NCI-H69 (cell line): ENCODE results near the gene SIM1.
A peak's percentile ranks its signal among the peaks of the same experiment; 100 is the strongest.

Experiments used
- DNase-seq: peaks from one replicate; lab custom pipeline; 2025; lab: John Stamatoyannopoulos, UW

The SIM1 gene

DNA sequence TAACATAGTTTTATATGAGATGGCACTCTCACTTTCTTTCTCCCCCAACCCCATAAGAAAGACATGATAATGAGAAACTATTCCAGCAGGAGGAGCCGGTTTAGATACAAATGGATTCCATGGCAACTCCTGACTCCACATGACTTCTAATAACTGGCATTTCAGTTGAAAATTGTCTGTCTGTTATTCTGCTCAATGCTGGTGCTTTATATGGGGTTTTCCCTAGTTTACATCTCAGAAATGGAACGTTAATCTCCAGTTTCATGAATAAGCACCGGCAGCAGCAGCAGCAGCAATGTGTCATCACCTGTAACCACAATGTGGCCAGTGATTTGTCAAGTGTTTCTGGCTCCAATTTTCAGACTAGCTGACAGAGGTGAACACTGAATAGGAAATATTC is 8.0 kb upstream of the SIM1 start:
- DNase-seq, result peak; percentile 47

DNA sequence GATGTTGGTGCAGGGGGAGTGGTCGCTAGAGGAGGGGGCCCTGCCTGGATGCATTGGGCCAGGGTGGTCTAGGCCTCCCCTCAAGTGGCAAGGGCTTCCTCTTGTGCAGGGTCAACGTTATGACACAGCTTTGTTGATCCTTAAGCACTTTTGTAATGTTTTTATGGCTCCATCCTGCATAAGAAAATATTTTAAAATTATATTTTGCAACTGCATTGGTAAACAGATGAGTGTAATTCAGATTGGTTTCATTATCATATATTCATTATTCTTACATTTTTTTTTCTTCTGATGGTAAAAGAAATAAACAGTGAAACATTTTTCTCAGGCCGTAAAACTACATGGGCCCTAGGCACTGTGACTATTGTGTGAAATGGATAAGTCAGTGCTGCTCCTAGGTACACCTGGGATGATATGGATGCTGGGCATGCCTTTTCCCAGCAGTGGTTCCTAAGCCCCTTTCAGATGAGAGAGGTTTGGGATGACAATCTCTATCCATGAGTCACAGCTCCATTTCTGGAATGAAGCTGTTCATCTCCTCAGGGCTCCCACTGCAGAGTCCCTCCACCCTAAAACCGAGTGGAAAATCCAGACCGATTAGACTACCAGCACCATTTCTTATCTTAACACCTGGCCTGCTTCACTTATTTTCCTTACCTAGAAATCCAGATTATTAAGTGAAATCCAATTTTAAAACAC is 5.8 kb upstream of the SIM1 start:
- DNase-seq, result no peak

DNA sequence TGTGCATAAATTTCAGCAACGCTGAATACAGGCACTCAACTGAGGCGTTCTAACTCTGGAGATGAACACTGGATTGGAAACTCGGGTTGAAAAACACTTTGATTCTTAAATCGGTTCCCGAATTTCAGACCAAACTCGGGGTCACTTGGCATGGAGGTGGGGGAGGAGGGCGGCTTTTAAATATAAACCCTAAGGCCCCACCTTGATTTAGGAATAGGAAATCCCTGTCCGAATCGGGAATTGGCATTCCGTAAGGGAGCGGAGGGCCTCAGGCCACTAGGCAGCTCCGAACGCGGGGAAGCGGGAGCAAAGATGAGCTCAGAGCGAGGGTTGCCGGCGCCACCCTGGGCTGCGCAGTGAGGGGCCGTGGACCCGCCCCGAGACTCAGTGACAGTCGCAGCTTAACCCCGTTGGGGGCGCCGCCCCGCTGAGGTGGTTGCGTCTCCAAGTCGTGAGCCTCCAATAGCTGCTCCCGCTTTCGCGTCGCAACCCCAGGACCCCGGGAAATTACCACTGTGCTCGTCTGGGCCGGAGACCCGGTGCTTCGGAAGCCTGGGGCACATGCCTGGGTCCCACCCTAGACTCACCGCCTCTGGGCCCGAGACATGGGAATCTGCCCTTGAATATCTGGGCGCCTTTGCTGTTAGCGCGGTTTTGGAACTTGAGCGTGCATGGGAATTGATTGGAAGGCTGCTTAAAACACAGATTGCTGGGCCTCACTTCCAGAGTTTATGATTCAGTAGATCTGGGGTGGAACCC is 4.6 kb upstream of the SIM1 start:
- no peak for DNase-seq

GRCh38 chr6:100468016-100468622 is 3.4 kb upstream of the SIM1 start:
- no peak for DNase-seq

DNA sequence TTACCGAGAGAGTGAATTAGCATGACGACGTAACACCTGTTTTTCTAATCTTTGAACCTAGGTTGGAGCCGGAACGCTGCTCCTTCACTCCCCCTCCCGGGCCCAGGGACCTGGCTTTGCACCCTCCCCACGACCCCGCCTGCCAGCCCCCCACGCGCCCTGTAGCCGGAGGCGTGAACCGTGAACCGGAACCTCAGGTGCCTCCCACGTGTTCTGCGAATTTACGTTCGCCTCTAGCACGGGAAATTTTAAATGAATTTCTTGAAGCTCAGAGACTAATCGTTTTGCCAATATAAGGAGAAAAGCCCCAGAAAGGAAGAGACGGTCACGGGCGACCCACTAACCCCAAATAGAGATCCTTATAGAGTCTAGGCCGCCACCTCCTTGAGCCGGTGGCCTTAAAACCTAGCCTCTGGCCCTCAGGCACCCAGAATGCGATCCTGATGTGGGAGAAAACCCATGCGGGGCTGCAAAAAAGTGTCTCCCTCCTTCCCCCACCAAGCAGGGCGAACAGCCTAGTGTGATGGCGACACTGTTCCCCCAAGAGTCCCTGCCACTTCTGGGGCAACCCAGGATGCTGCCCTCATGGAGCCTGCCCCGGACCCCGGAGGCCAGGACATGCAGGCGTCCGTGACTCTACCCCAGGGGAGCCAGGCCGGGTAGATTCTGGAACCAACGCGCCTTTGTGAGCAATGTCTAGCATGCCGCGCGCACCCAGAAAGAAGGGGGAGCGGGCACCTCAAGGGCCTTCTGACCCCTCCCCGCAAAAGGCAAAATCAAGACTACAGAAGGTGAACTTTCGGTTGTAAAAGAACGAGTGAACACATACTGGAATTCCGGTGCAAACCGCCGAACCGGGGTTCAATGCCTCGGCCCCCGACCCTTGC is 2.7 kb upstream of the SIM1 start:
- DNase-seq, result no peak

DNA sequence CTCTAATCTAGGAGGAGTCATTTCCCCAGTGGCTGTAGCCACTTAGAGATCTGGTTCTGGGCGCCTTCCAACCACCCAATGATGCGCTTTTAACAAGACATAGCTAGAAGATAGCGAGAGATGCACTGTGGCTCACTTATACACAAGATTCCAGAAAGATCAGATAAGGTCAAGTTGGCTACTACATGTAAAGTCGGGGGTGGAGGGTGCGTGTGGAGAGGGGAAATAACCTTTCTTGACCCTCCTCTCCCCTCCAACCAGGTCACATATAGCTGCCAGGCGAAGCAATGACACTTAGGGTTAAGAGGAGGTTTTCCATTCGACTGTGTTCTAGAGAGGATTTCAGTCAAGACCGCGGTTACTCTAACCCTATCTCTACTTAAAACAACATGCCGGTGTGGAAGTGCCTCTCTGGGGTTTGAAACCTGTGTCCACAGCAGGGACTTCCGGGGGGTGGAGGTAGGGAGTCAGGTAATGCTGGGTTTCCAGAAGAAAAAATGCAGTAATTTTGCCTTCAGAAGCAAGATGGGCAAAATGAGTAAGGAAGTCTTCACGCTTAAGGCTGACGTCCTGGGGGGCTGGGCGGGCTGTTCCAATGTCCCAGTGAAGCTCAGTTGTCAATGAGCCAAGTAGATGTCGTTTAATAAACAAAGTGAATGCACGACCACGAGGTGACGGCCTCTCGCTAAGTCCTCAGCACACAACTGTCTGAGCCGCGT is 1.8 kb upstream of the SIM1 start:
- DNase-seq, result no peak

- peak; percentile 37 for DNase-seq
These were observed 1.1 kb upstream of the SIM1 start for GRCh38 chr6:100465701-100466409.

DNA sequence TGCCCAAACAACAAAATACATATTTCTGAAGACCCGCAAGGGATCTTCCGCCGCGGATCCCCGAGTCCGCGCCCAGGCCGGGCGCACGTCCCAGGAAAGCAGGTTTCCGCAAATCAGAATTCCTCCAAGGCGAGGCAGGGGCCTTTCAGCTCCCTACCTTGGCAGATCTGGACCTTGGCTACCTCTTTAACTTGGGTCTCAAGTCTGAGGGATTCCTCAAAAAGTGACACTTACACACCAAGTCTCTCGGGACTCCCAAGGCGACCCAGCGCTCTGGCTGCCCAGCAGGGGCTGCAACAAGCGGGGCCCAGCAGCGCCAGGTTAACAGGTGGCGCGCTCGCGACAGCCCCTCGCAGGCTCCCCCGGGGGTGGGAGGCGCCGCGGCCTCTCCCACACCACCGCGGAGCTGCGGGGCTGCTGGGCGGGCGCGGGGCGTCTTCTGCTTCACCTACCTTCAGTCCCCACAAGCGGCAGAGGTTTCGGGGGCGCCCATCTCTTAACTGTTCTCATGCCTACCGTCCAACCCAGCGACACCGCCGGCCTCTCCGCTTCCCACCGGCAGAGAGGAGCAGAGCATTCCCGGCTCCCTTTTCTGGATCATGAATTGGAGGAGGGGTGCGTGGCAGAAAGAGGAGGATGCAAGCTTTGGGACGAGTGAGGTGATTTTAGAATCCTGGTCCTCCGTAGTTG is 414 bp downstream of the SIM1 start:
- DNase-seq, result no peak

- DNase-seq, result no peak
These were observed 1.0 kb downstream of the SIM1 start for GRCh38 chr6:100463630-100464161.

DNA sequence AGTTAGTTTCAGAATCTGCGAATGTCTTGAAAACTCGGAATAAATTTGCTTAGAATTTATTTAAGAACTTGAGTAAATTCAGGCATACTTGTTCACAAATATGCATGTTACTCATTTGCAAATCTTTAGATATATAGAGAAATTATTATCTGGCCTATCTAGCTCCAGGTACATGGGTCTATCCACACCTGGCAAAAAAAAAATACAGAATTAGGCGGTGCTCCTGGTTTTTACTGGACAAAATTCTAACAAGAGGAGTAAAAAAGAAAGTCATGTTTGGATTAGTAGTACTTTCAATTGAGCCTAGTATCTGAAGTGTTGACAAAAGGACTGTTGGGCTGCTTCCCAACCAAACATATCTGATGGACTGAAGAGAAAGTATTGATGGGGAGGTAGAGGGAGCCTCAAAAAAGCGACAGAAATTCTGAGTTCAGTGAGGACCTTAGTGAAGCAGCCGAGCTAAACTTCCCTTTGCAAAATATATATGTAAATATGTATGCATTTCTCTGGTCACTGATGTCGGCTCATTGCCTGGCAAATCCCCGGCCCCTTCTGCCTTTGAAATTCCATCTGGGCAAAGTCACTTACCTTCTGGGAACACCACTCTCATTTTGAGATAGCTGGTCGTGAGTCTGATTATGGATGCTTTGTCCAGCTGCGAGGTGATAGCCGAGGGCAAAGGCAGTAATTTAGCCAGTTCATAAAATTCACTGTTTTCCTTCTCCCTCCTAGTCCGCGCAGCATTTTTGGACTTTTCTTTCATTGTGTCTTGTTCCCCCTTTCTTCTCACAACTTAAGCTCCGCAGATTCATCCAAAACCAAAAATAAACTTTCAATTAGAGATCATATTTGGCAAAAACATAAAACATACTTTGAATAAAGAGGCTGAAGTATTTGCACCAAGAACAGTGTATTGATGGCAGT is 1.8 kb downstream of the SIM1 start:
- no peak for DNase-seq

DNA sequence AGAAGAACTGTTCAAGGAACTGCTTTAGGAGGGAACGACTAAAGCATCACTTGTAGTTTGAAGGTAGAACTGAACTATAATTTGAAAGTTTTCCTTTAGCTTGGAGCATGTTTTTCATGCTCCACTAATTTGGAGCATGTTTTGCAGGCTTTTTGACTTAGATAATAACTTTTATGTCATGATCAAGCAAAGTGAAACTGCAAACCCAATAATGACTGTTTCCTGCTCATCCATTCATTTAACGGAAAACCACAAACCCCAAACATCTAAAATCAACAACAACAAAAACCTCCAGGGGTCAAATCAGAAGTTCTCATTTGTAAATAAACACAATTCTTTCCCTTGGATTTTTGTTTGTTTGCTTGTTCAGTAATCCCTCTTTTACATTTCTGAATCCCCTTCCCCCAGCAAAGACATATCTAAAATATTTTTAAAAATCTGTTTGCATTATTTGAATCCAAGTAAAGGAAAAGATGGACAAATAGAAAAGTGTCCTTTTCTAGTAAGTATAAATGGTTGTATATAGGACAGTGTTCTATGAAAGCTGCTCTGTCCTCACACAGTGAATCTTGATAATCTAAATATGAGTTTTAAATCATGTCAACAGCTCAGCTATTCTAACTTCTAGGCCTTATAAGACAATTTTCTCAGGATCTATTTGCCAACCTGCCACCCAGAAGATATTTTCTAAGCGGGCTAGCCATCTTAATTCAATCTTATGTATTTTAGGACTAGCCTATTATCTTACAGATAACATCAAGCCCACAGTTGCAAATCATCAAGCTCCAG is 2.6 kb downstream of the SIM1 start:
- DNase-seq, result peak; percentile 62

- peak; percentile 97 for DNase-seq
These were observed 3.3 kb downstream of the SIM1 start for GRCh38 chr6:100461278-100461916.

- DNase-seq, result peak; percentile 80
These were observed 4.0 kb downstream of the SIM1 start for GRCh38 chr6:100460650-100461204.

- DNase-seq, result no peak
These were observed 5.0 kb downstream of the SIM1 start for GRCh38 chr6:100459592-100460184.

- no peak for DNase-seq
These were observed 5.7 kb downstream of the SIM1 start for GRCh38 chr6:100458841-100459591.
